GM03348 (cell line): Measurements from ENCODE around the gene TNF.
A peak's percentile ranks its signal among the peaks of the same experiment; 100 is the strongest.
"Not testable (repeated sequence)": the region's sequence is repeated elsewhere in the genome, so short reads cannot be mapped to it uniquely, and the experiment has no call there.

Source experiments
- DNase-seq: peaks from one replicate; pipeline ENCODE4 v3.0.0; 2012; ENCODE audit warnings: low spot score

The TNF gene

GRCh38 chr6:31544676-31545075 is 30.7 kb upstream of the TNF start:
- DNase-seq, result no peak

DNA sequence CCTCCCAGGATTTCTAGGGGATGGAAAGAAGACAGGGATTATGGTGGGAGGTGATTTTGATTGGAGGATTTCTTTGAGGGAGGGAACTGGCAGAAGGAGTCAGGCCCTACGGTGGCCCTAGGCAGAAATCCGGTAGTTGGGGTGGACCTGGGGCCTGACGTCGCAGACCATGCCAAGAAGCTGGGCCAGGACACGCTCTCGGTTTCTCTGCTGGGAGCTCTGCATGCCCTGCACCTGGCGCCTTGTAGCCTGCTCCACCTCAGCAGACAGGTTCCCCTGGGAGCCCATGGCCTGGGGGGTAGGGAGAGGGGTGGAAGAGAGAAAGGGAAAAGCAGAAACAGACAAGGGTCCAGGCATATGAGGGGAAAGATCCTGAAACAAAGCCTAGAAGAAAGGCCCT is 30.1 kb upstream of the TNF start:
- no peak for DNase-seq

DNA sequence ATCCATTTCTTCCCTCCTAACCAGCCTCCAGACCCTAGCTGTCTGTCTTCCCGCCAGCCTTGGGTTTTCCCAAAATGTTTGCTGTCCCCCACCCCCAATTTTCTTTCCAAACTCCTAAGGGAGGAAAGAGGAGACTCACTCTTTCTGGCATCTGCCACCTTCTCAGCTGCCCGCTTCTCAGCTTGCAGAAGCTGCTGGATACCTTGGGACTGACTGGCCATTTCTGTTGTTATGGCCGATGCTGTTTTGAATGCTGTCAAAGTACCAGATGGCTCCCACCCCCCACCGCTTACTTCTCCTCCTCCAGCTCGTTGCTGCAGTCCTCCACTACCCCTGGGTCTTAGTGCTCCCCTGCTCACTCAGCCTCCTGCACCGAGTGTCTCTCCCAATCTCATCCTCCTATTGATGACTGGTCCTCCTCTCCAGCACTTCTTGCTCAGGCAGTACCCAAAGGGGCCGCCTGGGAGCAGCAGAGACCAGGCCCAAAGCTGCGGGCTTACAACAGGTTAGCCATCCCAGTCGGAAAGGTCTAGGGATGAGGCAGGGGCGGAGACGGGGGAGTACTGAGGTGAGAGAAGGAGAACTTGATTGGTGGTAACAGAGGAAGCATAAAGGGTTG is 28.9 kb upstream of the TNF start, which contains the start of gene ATP6V1G2:
Gene ATP6V1G2, minus strand, starts transcription at position 270 of the 619 bp plus-strand sequence. Its CDS starts 49 bp downstream, at position 221.
- peak; percentile 87 for DNase-seq

GRCh38 chr6:31546958-31547726 is 28.2 kb upstream of the TNF start, which contains the start of gene NFKBIL1:
Gene NFKBIL1, plus strand, starts transcription at chr6:31547608. Its CDS starts 87 bp downstream, at chr6:31547695.
- DNase-seq, result peak; percentile 96

DNA sequence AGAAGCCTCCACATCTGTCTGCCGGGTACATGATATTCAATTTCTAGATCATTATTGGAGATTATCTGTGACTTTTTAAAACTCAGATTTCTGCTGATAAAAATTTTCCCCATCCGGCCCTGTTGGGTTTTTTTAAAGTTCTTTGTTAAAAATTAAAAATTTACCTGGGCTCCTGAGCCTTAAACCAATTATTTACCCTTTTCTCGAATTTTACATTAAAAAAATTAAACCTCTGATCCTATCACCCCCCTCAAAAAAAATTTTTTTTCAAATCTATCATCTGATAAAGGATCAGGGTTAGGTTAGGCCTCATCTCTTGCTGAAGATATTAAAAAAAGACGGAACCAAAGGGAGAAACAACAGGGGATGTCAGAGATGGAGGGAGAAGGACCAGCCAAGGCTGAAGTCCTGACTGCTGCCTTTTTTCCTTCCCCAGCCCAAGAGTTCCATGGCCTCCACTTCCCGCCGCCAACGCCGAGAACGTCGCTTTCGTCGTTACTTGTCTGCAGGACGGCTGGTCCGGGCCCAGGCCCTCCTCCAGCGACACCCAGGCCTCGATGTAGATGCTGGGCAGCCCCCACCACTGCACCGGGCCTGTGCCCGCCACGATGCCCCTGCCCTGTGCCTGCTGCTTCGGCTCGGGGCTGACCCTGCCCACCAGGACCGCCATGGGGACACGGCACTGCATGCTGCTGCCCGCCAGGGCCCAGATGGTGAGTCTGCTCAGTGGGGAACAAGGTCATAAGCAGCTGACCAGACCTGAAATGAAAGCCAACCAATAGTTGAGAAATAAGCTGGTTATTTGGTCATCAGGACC is 27.4 kb upstream of the TNF start:
- DNase-seq, result no peak

GRCh38 chr6:31548544-31548873 is 26.9 kb upstream of the TNF start:
- no peak for DNase-seq

GRCh38 chr6:31551371-31551770 is 24.0 kb upstream of the TNF start:
- DNase-seq, result not testable (repeated sequence)

DNA sequence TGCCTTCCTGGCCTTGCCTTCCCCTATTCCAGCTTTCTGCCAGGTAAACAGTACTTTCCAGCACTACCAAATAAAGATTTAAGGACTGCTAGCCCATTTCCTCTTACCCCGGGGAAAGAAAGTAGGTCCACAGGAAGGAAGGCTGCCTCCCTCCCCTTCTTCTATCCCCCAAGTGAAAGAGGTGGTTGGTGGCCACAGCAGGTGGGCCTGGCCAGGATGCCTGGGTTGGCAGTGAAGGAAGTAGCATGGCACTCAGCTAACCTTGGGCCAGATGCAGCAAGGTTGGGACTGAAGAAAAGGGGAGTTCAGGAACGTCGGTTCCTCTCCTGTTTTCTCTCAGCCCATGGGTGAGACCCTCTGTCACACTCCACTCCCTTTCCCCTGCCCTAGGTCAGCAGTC is 19.1 kb upstream of the TNF start:
- DNase-seq, result no peak

DNA sequence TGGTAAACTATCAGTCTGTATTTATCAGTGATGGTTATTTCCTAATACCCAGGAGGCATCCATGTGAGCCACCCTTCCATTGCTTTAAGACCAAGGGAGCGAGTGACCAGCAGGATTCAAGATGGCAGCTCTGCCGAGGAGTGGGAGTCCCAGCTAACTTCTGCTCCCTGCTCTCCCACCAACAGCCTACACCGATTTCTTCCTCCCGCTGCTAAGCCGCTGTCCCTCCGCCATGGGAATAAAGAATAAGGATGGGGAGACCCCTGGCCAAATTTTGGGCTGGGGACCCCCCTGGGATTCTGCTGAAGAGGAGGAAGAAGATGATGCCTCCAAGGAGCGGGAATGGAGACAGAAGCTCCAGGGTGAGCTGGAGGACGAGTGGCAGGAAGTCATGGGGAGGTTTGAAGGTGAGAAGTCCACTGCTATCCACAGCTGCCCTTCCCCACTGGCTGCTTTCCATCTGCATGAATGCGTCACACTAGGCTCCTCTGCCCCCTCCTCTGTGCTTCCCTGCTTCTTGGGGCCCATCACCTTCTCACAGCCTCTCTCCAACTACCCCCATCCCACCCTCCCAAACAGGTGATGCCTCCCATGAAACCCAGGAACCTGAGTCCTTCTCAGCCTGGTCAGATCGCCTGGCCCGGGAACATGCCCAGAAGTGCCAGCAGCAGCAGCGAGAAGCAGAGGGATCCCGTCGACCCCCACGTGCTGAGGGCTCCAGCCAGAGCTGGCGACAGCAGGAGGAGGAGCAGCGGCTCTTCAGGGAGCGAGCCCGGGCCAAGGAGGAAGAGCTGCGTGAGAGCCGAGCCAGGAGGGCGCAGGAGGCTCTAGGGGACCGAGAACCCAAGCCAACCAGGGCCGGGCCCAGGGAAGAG is 17.7 kb upstream of the TNF start:
- DNase-seq, result no peak

- DNase-seq, result no peak
These were observed 17.1 kb upstream of the TNF start for GRCh38 chr6:31558318-31558625.

- DNase-seq, result peak; percentile 62
These were observed 16.5 kb upstream of the TNF start for GRCh38 chr6:31558631-31559500.

DNA sequence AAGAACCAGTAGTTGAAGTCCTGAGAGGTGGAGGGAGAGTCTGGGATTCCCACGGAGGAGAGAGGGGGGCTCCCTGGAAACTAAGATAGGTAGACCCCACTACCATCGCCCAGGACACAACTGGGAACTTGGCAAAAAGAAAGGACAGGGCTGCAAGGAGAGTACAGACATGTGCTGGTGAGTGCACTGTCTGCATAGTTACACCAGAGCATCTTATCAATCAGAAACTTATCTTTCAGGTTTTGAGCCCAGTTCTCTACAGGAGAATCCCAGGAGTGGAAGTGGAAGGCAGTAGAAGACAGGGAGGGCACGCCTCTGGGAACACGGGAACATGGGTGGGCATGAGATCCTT is 15.8 kb upstream of the TNF start:
- DNase-seq, result no peak

DNA sequence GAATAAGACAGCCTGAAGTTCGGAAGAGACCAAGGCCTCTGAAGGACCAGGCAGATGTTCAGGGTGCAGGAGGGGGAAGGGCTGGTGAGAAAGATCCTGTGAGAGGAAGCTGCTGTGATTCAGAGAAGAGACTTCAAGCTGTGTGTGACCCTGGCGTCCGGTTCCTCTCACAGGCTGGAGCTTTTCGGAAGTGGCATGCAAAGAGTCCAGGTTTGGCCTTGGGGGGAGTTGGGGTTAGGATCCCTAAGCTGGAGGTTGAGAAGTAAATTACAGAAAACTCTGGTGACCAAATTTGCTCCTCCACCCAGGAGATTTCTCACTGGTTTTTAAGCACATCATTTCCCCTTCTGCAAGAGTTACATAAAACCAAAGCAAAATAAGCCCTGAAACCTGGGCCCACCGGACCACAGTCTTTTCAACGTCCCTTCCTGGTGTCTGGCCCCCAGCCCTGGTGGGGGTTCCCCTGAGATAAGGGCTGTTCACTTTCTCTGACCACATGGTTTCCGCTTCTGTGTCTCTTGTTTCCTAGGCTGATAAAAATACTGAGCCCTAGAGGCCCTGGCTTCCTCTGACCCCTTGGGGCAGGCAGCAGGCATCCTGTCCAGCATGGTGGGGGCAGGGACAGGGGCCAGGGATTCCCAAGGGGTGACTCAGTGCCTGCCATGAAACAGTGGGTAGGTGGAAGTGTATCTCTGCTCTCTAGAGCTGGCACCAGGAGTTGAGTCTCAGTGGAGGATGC is 15.2 kb upstream of the TNF start:
- peak; percentile 70 for DNase-seq

GRCh38 chr6:31560697-31561058 is 14.7 kb upstream of the TNF start:
- DNase-seq, result no peak

GRCh38 chr6:31567531-31568370 is 7.6 kb upstream of the TNF start:
- no peak for DNase-seq

GRCh38 chr6:31568537-31568961 is 6.8 kb upstream of the TNF start:
- no peak for DNase-seq

GRCh38 chr6:31569861-31570536 is 5.4 kb upstream of the TNF start:
- no peak for DNase-seq

DNA sequence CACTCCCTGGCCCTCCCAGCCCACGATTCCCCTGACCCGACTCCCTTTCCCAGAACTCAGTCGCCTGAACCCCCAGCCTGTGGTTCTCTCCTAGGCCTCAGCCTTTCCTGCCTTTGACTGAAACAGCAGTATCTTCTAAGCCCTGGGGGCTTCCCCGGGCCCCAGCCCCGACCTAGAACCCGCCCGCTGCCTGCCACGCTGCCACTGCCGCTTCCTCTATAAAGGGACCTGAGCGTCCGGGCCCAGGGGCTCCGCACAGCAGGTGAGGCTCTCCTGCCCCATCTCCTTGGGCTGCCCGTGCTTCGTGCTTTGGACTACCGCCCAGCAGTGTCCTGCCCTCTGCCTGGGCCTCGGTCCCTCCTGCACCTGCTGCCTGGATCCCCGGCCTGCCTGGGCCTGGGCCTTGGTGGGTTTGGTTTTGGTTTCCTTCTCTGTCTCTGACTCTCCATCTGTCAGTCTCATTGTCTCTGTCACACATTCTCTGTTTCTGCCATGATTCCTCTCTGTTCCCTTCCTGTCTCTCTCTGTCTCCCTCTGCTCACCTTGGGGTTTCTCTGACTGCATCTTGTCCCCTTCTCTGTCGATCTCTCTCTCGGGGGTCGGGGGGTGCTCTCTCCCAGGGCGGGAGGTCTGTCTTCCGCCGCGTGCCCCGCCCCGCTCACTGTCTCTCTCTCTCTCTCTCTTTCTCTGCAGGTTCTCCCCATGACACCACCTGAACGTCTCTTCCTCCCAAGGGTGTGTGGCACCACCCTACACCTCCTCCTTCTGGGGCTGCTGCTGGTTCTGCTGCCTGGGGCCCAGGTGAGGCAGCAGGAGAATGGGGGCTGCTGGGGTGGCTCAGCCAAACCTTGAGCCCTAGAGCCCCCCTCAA is 3.1 kb upstream of the TNF start, which contains the start of gene LTA:
Gene LTA, plus strand, starts transcription at position 249 of the 871 bp plus-strand sequence. Its CDS starts 454 bp downstream, at position 703.
- DNase-seq, result no peak
